ENCODE data around the gene DAD1.
A peak's percentile ranks its signal among the peaks of the same experiment; 100 is the strongest.
"Not testable (repeated sequence)": the region's sequence is repeated elsewhere in the genome, so short reads cannot be mapped to it uniquely, and the experiment has no call there.

The DAD1 gene

GRCh38 chr14:22569737-22570131 lies 19.3 kb downstream of the DAD1 start:
- FAIRE-seq (no peak), DNase-seq (ENCODE audit: low spot score) (no peak)

GRCh38 chr14:22569106-22569736 lies 19.8 kb downstream of the DAD1 start:
- no peak for DNase-seq (ENCODE audit: low spot score)
- no peak for FAIRE-seq

GRCh38 chr14:22567437-22567836 lies 21.6 kb downstream of the DAD1 start:
- FAIRE-seq (no peak), DNase-seq (ENCODE audit: low spot score) (no peak)

GRCh38 chr14:22566845-22567244 lies 22.2 kb downstream of the DAD1 start:
- FAIRE-seq (no peak), DNase-seq (ENCODE audit: low spot score) (no peak)

GRCh38 chr14:22566266-22566665 lies 22.8 kb downstream of the DAD1 start:
- FAIRE-seq; DNase-seq (ENCODE audit: low spot score): not testable (repeated sequence)

- DNase-seq (ENCODE audit: low spot score) (no peak), FAIRE-seq (no peak)
These were observed 23.6 kb downstream of the DAD1 start for GRCh38 chr14:22565391-22565945.

GRCh38 chr14:22564463-22564862 lies 24.6 kb downstream of the DAD1 start:
- FAIRE-seq (no peak), DNase-seq (ENCODE audit: low spot score) (no peak)

- no peak for FAIRE-seq
- no peak for DNase-seq (ENCODE audit: low spot score)
These were observed 25.0 kb downstream of the DAD1 start for GRCh38 chr14:22563987-22564386.

- no peak for DNase-seq (ENCODE audit: low spot score)
These were observed 27.1 kb downstream of the DAD1 start for GRCh38 chr14:22561661-22562579.

GRCh38 chr14:22561366-22561660 lies 27.7 kb downstream of the DAD1 start:
- FAIRE-seq (no peak), DNase-seq (ENCODE audit: low spot score) (no peak)

More at GRCh38 chr14:22561661-22562579, 27.1 kb downstream of the DAD1 start:
- FAIRE-seq, result no peak

- FAIRE-seq (no peak), DNase-seq (ENCODE audit: low spot score) (no peak)
These were observed 28.2 kb downstream of the DAD1 start for GRCh38 chr14:22560662-22561365.

GRCh38 chr14:22559041-22559440 lies 30.0 kb downstream of the DAD1 start:
- no peak for DNase-seq (ENCODE audit: low spot score)
- FAIRE-seq, result no peak

GRCh38 chr14:22558221-22558913 lies 30.7 kb downstream of the DAD1 start:
- FAIRE-seq (no peak), DNase-seq (ENCODE audit: low spot score) (no peak)

GRCh38 chr14:22557846-22558220 lies 31.2 kb downstream of the DAD1 start:
- DNase-seq (ENCODE audit: low spot score), result no peak
- FAIRE-seq, result no peak

GRCh38 chr14:22556990-22557623 lies 31.9 kb downstream of the DAD1 start:
- peak; percentile 31 for DNase-seq (ENCODE audit: low spot score)
- no peak for FAIRE-seq

- DNase-seq (ENCODE audit: low spot score) (peak; percentile 83), FAIRE-seq (no peak)
These were observed 32.7 kb downstream of the DAD1 start for GRCh38 chr14:22556021-22556989.

- peak; percentile 59 for DNase-seq (ENCODE audit: low spot score)
These were observed 33.5 kb downstream of the DAD1 start for GRCh38 chr14:22555384-22556011.

GRCh38 chr14:22554498-22555383 lies 34.3 kb downstream of the DAD1 start:
- FAIRE-seq (no peak), DNase-seq (ENCODE audit: low spot score) (no peak)

More at GRCh38 chr14:22555384-22556011, 33.5 kb downstream of the DAD1 start:
- FAIRE-seq, result no peak

Measured in RCC 7860 (cell line).